Activated CD4-positive, alpha-beta T cell treated with anti-CD3 and anti-CD28 coated beads, Interleukin-2, Interleukin-6, amounts not matched to agents 100 ng/mL and 50 ng/mL, durations not matched to agents 16 hours and 8 hours (primary cell): Measurements from ENCODE around the gene HIPK2.

Source experiments
- DNase-seq: peaks from one replicate; pipeline ENCODE4 v3.0.0-alpha.2; 2020

The HIPK2 gene

DNA sequence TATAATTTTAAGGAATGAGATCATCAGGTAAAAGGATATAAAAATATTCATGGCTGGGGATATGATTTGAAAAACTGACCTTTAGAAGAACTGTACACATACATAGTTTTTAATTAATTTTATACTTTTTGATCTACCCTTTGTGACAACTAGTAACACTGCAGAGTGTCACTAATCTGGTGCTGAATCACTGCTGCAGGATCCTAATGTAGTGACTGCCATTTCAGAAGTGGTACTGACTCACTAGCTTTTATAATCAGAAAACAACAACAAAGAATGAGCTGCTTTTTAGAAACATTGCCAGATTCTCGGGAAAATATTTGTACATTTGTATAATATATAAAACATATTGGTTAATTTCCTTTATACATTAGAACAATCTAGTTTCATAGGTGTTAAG lies 110.4 kb downstream of the HIPK2 start:
- DNase-seq: no peak

GRCh38 chr7:139666501-139666900 lies 111.3 kb downstream of the HIPK2 start:
- DNase-seq: no peak

- no peak for DNase-seq
Observed at GRCh38 chr7:139664434-139664833, 113.4 kb downstream of the HIPK2 start.

DNA sequence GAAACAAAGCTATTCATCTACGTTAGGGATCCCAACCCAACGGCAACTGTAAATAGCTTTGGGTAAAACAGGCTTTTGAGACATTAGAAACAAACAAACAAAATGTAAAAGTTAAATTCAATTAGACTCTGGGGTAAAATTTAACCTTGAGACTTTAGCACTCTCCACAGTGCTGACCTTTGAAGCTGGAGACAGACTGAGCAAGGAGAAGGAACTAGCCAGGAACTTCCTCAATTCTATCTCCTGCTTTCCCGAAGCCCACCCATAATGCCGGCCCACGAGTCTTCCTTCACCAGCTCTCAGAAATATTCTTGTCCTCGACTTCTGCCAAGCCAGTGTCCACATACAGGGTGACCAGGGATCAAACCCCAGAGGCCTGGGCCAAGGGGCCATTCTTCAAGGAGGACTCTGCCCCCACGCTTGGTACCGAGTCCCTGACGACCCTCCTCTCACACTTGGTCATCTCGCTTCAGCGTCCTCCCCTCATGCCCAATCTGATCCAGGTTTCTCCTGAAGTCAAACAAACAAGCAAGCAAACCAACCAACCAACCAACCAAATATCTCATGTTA lies 114.1 kb downstream of the HIPK2 start:
- DNase-seq: no peak

- DNase-seq: no peak
Observed at GRCh38 chr7:139661903-139662302, 115.9 kb downstream of the HIPK2 start.

- DNase-seq: no peak
Observed at GRCh38 chr7:139661043-139661440, 116.8 kb downstream of the HIPK2 start.

GRCh38 chr7:139660317-139661042 lies 117.3 kb downstream of the HIPK2 start:
- no peak for DNase-seq

DNA sequence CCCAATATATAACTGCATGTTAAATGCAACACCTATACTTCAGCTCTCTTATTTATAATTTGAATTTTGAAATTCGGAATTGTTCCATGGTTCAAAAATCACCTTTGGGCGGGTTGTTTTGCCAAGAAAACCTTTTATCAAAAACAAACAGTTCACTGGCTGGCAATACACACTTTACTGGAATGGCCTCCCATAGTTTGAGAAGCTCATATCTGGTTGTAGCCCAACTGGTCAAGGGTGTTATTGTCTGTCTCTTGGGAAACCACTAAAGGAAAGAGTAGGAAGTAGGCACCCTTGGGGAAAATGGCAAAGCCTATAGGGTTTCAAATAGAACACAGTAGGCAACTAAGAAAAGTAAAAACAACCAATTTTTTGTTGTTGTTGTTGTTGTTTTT lies 117.9 kb downstream of the HIPK2 start:
- DNase-seq: no peak

- no peak for DNase-seq
Observed at GRCh38 chr7:139658908-139659675, 118.7 kb downstream of the HIPK2 start.

GRCh38 chr7:139658296-139658695 lies 119.5 kb downstream of the HIPK2 start:
- DNase-seq: no peak

DNA sequence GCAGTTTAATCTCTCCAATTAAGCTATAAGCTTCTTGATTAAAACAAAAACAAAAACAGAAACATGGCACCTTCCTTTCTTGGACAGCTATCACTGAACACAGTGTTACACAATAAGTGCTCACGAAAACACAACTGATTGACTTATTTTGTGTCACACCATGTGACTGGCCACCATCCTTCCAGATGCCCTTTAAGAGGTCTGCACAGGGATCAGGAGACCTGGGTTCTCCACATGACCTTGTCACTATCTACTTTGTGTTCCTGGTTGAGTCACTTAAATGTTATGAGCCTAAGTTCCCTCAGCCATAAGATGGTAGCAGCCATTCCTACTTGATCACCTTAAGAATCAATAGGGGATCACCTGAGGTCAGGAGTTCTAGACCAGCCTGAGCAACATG lies 120.1 kb downstream of the HIPK2 start:
- DNase-seq: no peak

DNA sequence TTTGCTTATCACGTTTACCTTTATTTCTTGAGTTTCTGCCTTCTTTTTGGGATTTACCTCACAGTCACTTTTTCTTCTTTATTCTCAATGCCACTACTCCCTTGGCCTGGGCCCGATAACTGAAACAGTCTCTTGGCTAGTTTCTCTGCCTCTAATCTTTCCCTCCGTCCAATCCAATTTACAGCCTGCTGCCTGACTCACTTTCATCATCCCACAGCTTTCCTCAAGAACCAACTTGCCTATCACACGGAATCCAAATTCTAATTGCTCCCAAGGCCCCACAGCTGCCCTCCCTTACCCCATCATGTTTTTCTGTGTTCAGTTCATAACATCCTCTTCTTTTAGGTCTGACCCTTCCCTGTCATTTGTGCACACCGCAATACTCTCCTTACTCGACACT lies 121.4 kb downstream of the HIPK2 start:
- DNase-seq: no peak

GRCh38 chr7:139655305-139655704 lies 122.5 kb downstream of the HIPK2 start:
- no peak for DNase-seq

DNA sequence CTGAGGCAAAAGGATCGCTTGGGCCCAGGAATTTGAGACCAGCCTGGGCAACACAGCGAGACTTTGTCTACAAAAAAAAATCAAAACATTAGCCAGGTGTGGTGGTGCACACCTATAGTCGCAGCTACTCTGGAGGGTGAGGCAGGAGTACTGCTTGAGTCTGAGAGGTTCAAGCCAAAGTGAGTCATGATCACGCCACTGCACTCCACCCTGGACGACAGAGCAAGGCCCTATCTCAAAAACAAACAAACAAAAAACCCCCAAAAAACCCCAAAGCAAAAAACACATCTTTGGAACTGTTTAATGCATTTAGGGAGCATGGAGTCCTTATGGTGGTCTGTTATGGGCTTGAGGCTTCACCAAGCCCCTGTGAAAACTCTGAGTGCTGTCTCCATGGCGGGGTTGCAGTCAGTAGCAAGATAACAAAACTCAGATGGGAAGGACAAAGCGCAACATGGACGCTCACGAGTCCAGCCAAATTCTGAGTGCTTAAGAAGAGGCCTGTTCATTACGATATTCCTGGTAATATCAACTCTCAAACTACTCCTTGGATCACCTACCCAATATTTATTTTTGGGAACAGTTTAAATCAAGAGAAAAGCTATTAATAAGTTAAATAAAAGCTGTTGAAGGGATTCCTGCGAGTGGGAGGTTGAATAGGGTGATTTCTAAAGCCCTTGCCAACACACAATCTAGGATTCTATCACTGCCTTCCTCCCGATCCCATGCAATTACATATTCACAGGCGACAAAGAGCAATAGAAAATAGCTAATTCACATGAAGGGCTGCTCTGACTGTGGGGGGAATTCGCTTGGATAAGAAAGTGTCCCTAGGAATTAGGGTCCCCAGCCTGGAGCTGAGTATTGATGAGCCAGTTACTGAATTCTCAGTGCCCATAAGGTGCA lies 123.3 kb downstream of the HIPK2 start:
- DNase-seq: no peak

DNA sequence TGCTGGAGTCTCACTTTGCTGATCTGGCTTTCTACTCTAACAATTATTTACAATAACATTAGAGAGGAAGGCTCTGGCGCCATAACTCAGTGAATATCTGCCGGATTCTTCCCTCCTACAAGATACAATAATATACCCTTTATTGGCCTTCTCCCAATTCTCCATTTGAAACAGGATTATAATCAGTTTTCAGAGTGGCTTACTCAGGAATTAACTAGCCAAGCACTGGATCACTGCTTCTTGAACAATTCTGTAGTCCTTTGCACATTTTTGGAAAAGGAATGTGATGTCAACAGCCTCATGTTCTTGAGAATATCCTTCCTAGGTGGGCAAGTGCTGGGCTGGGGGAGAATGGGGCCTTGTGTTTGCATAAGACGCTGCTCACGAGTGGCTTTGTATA lies 125.9 kb downstream of the HIPK2 start:
- no peak for DNase-seq

GRCh38 chr7:139651308-139651707 lies 126.5 kb downstream of the HIPK2 start:
- DNase-seq: no peak

- no peak for DNase-seq
Observed at GRCh38 chr7:139650429-139651100, 127.2 kb downstream of the HIPK2 start.

- peak; percentile 40 for DNase-seq
Observed at GRCh38 chr7:139648941-139649425, 128.8 kb downstream of the HIPK2 start.

GRCh38 chr7:139648391-139648861 lies 129.4 kb downstream of the HIPK2 start:
- no peak for DNase-seq

DNA sequence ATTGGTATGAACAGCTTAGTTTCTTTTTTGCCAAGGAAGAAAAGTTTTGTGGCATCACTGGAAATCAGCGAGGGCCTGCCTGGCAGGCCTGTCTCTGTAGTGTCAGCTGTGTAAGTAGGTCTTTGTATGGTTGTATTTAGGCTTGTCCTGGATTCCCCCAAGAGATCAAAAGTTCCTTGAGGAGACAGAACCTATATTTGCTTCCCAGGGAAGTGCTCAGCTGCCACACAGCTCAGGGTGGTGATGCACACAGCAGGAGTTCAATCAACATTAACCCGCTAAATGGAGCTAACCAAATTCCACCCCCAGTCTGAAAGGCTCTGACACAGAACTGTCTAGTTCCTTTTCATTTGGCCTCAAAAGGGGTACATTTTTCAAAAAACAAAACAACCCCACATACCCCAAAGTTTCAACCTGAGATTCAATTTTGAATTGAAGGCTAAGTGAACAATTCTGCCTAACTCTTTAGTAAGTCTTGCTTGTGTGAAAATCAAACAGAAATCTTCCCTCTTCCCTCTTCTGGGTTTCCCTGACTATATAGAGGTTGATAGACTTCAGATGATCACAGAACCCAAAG lies 129.9 kb downstream of the HIPK2 start:
- DNase-seq: no peak

DNA sequence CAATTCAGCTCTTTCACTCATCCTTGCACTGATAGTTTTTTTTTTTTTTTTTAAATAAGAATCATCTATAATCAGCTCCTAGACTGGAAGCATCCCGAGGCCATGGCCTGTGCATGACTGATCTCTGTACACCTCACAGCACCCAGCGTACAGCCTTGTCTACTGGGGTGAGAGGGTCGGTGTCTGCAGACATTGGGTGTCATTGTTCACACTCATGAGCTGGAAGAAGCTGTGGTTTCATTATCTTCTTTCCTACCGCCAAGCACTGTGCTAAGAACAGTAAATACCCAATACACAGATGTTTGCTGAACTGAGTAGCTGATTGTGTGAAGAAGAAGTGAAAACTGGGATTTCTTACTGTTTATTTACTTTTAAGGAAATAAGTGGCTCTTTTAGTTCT lies 130.7 kb downstream of the HIPK2 start:
- peak; percentile 27 for DNase-seq

DNA sequence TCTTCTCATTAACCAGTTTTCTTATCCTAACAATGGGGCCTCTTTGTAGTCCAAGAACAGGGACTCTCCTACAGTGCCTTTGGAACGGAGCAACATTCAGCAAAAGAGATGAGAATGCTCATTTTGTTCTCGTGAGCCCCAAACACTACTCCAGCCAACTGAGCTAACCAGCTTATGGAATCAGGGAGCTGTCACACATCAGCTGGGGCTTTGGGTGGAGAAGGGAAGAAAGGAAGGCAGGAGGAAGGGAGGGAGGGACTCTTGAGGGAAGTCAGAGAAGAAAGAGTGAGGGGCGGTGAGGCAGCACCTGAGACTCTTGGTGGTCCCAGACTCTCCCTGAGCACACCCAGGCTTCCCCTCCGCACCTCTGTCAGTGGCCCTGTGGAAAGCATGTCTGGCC lies 131.2 kb downstream of the HIPK2 start:
- no peak for DNase-seq
